Upper lobe of right lung (tissue), 1 donor: Measurements from ENCODE around the gene OR5I1. TPM values are rescaled to one million over a fixed set of nuclear protein-coding genes. Genes with fewer than 3 reads are reported as not detected.

Source experiments
- ATAC-seq: fragments of 200-7000 bp; cut with Tn5 transposase; one replicate; pipeline ENCODE4 v1.9.1; 2020; ENCODE audit warnings: mild to moderate bottlenecking, moderate library complexity
- DNase-seq: peaks from one replicate; pipeline ENCODE4 v3.0.0-alpha.2; 2020
- H3K27ac ChIP-seq: fragments of 200-600 bp; one replicate; pipeline ENCODE4 v1.8.0; 2022
- H3K27me3 ChIP-seq: fragments of 200-600 bp; one replicate; pipeline ENCODE4 v1.8.0; 2022; ENCODE audit warnings: mild to moderate bottlenecking
- H3K36me3 ChIP-seq: fragments of 200-600 bp; one replicate; pipeline ENCODE4 v1.8.0; 2022
- H3K4me1 ChIP-seq: fragments of 200-600 bp; one replicate; pipeline ENCODE4 v1.8.0; 2022
- H3K4me3 ChIP-seq: fragments of 200-600 bp; one replicate; pipeline ENCODE4 v1.8.0; 2022; ENCODE audit warnings: mild to moderate bottlenecking
- H3K9me3 ChIP-seq: fragments of 200-600 bp; one replicate; pipeline ENCODE4 v1.8.0; 2022
- CTCF ChIP-seq: fragments of 200-600 bp; IDR thresholded peaks from one replicate; pipeline ENCODE4 v1.8.0; 2022; ENCODE audit warnings: antibody characterized with exemption
- intact Hi-C: fragments of 100-400 bp; cut with DNase I; formaldehyde crosslinking; loops from one replicate; pipeline ENCODE4 v1.11.0; 2022
- long read RNA-seq: library from polyadenylated mRNA; unstranded; transcript quantifications from one replicate; pipeline ENCODE4 v2.0.0, GENCODE V29; 2021
- total RNA-seq: library from RNA; stranded (reverse); fragmentation: NEBNext Ultra II Directional; extraction: Animal tissue kit (Norgen Biotek cat#: 25700); gene quantifications from one replicate; pipeline ENCODE4 v1.2.1, GENCODE V29; 2021
- donor health status: DM: no; HTN: yes; CAD: no; lungs with severe emphysema.

The OR5I1 gene
- total RNA-seq, result not detected
- long read RNA-seq, result 0 reads

GRCh38 chr11:55936300-55936699, at the start of gene OR5I1:
OR5I1 (minus strand) TSS chr11:55936400; CDS start chr11:55936400, 0 bp downstream.
- intact Hi-C loops, result no loop called here
- no peak for ATAC-seq
- TF ChIP-seq CTCF, result no peak

GRCh38 chr11:55970935-55971334, 34.7 kb upstream of the OR5I1 start:
- ATAC-seq (peak; percentile 20), DNase-seq (no peak)
- Histone ChIP-seq H3K27ac (no peak overlapping the region), H3K36me3 (no peaks in the 10 kb centered on the region), H3K27me3 (no peaks in the 10 kb centered on the region), H3K4me3 (no peak overlapping the region), H3K4me1 (no peaks in the 10 kb centered on the region), H3K9me3 (no peaks in the 10 kb centered on the region)
- intact Hi-C loops, result no loop called here
- no peak for TF ChIP-seq CTCF

More at GRCh38 chr11:55936300-55936699, at the start of gene OR5I1:
- no peaks in the 10 kb centered on the region for H3K4me1 ChIP-seq
- no peaks in the 10 kb centered on the region for H3K9me3 ChIP-seq
- no peak for DNase-seq
- H3K4me3 ChIP-seq, result no peak within 1 kb of the TSS
- H3K27ac ChIP-seq, result no peak within 1 kb of the TSS
- no peaks in the 10 kb centered on the region for H3K27me3 ChIP-seq
- no peaks in the 10 kb centered on the region for H3K36me3 ChIP-seq

GRCh38 chr11:55969845-55970244, 33.6 kb upstream of the OR5I1 start, which contains the start of gene OR10AG1:
OR10AG1 (minus strand) TSS chr11:55969945; CDS start chr11:55969907, 38 bp downstream.
- intact Hi-C loops, result no loop called here
- H3K4me3 ChIP-seq, result no peak within 1 kb of the TSS
- H3K4me1 ChIP-seq, result no peaks in the 10 kb centered on the region
- no peak for TF ChIP-seq CTCF
- no peaks in the 10 kb centered on the region for H3K27me3 ChIP-seq
- no peak within 1 kb of the TSS for H3K27ac ChIP-seq
- ATAC-seq (no peak), DNase-seq (no peak)
- H3K36me3 ChIP-seq, result no peaks in the 10 kb centered on the region
- H3K9me3 ChIP-seq, result no peaks in the 10 kb centered on the region

GRCh38 chr11:55967914-55968313, 31.7 kb upstream of the OR5I1 start:
- no peaks in the 10 kb centered on the region for H3K27me3 ChIP-seq
- TF ChIP-seq CTCF, result no peak
- H3K4me3 ChIP-seq, result no peak overlapping the region
- intact Hi-C loops, result no loop called here
- H3K27ac ChIP-seq, result no peak overlapping the region
- no peaks in the 10 kb centered on the region for H3K4me1 ChIP-seq
- no peaks in the 10 kb centered on the region for H3K9me3 ChIP-seq
- no peaks in the 10 kb centered on the region for H3K36me3 ChIP-seq
- ATAC-seq (no peak), DNase-seq (no peak)

GRCh38 chr11:55966391-55966790, 30.2 kb upstream of the OR5I1 start:
- Histone ChIP-seq H3K36me3 (no peaks in the 10 kb centered on the region), H3K27me3 (no peaks in the 10 kb centered on the region), H3K27ac (no peak overlapping the region), H3K4me3 (no peak overlapping the region), H3K9me3 (no peaks in the 10 kb centered on the region), H3K4me1 (no peaks in the 10 kb centered on the region)
- DNase-seq, result no peak
- no peak for TF ChIP-seq CTCF
- ATAC-seq, result no peak
- intact Hi-C loops, result no loop called here

GRCh38 chr11:55956521-55956920, 20.3 kb upstream of the OR5I1 start:
- intact Hi-C loops, result no loop called here
- H3K4me3 ChIP-seq, result no peak overlapping the region
- no peaks in the 10 kb centered on the region for H3K9me3 ChIP-seq
- ATAC-seq (no peak), DNase-seq (no peak)
- no peak for TF ChIP-seq CTCF
- H3K27ac ChIP-seq, result no peak overlapping the region
- H3K27me3 ChIP-seq, result no peaks in the 10 kb centered on the region
- no peaks in the 10 kb centered on the region for H3K4me1 ChIP-seq
- H3K36me3 ChIP-seq, result no peaks in the 10 kb centered on the region
